Tibial artery (tissue), 4 donors: ENCODE results near the gene ALPG.
"Not testable (repeated sequence)": the region's sequence is repeated elsewhere in the genome, so short reads cannot be mapped to it uniquely, and the experiment has no call there.

Experiments
- DNase-seq, 2 donors: peaks; one replicate each; pipeline ENCODE4 v3.0.0-alpha.2; 2019
- H3K27ac ChIP-seq, 2 donors: fragments of 200-600 bp; sonication (generic) in 1 of 2; 1 replicate in 1 of 2; 2 replicates in 1 of 2; pipeline ENCODE4 v1.5.1; 2018 to 2019; ENCODE audit warnings: mild to moderate bottlenecking in 1 of 2
- H3K27me3 ChIP-seq, 2 donors: fragments of 200-600 bp; sonication (generic) in 1 of 2; one replicate each; pipeline versions ENCODE4 v1.5.1 to v1.6.0; 2016 to 2019
- H3K36me3 ChIP-seq, 3 donors: fragments of 200-600 bp; sonication (generic) in 2 of 3; one replicate each; pipeline ENCODE4 v1.5.1; 2016 to 2019; ENCODE audit warnings: mild to moderate bottlenecking in 2 of 3
- H3K4me1 ChIP-seq, 4 donors: fragments of 200-600 bp; sonication (generic) in 2 of 4; 1 replicate in 3 of 4; 2 replicates in 1 of 4; pipeline ENCODE4 v1.5.1; 2016 to 2019
- H3K4me3 ChIP-seq, 2 donors: fragments of 200-600 bp; sonication (generic) in 1 of 2; 1 replicate in 1 of 2; 2 replicates in 1 of 2; pipeline ENCODE4 v1.5.1; 2018 to 2019; ENCODE audit warnings: mild to moderate bottlenecking in 2 of 2
- H3K9me3 ChIP-seq, 3 donors: fragments of 200-600 bp; sonication (generic) in 1 of 3; one replicate each; pipeline ENCODE4 v1.5.1; 2016 to 2019
- CTCF ChIP-seq, 2 experiments: fragments of 200-600 bp in 1 of 2; fragments of 450-650 bp in 1 of 2; IDR thresholded peaks; one replicate each; pipeline ENCODE4 v1.5.1; 2017 to 2019; ENCODE audit warnings: antibody characterized with exemption in 2 of 2, mild to moderate bottlenecking in 1 of 2, moderate library complexity in 1 of 2
- intact Hi-C: fragments of 100-400 bp; cut with DNase I; formaldehyde crosslinking; loops from one replicate; pipeline ENCODE4 v1.15.0; 2023; ENCODE audit warnings: low total_unique reads

The ALPG gene

GRCh38 chr2:232444409-232445148 lies 37.9 kb downstream of the ALPG start:
- intact Hi-C loops = loop anchor here (2.0 to 5.0 kb wide), 2 partner anchors 78 to 517 kb away; partner anchors contain the start of gene NPPC

GRCh38 chr2:232445149-232445885 lies 38.7 kb downstream of the ALPG start:
- not testable (repeated sequence) for DNase-seq, H3K27ac ChIP-seq
- intact Hi-C loops = loop anchor here (2.0 kb wide), 1 partner anchor 77 kb away; no protein-coding TSS in a partner anchor

More at GRCh38 chr2:232444409-232445148, 37.9 kb downstream of the ALPG start:
- TF ChIP-seq CTCF (IDR thresholded peaks at IDR 0.05) = peak in 1 of 2 experiments; percentile 16
- DNase-seq = peak in 1 of 2 donors; percentile 60
- Histone ChIP-seq H3K27me3 (peaks cover 0 to 22% of the 10 kb centered on the region in 2 donors), H3K27ac (no peak overlapping the region), H3K36me3 (no peaks in the 10 kb centered on the region), H3K4me3 (no peak overlapping the region), H3K9me3 (no peaks in the 10 kb centered on the region), H3K4me1 (peaks cover 0 to 5% (median 0%) of the 10 kb centered on the region in 4 donors)

GRCh38 chr2:232446266-232446777 lies 39.7 kb downstream of the ALPG start:
- peak in 1 of 2 experiments; percentile 10 for TF ChIP-seq CTCF (IDR thresholded peaks at IDR 0.05)
- intact Hi-C loops, H3K4me3 ChIP-seq, H3K4me1 ChIP-seq, H3K9me3 ChIP-seq, H3K27ac ChIP-seq, H3K36me3 ChIP-seq: not testable (repeated sequence)
- DNase-seq = peak in 1 of 2 donors; percentile 61
- H3K27me3 ChIP-seq = peaks cover 0 to 13% of the 10 kb centered on the region in 2 donors

More at GRCh38 chr2:232445149-232445885, 38.7 kb downstream of the ALPG start:
- H3K36me3 ChIP-seq, H3K4me1 ChIP-seq, H3K4me3 ChIP-seq, H3K9me3 ChIP-seq: not testable (repeated sequence)
- peaks cover 0 to 22% of the 10 kb centered on the region in 2 donors for H3K27me3 ChIP-seq

- Histone ChIP-seq H3K36me3 (no peaks in the 10 kb centered on the region), H3K9me3 (no peaks in the 10 kb centered on the region), H3K4me3 (no peak overlapping the region), H3K4me1 (no peaks in the 10 kb centered on the region), H3K27ac (no peak overlapping the region), H3K27me3 (peaks cover 0 to 13% of the 10 kb centered on the region in 2 donors)
- intact Hi-C loops = no loop called here
- DNase-seq = no peak
- TF ChIP-seq CTCF (IDR thresholded peaks at IDR 0.05) = no peak
These were observed 40.5 kb downstream of the ALPG start for GRCh38 chr2:232447091-232447620.

GRCh38 chr2:232447638-232448303 lies 41.1 kb downstream of the ALPG start:
- DNase-seq = no peak
- Histone ChIP-seq H3K27ac (no peak overlapping the region), H3K4me3 (no peak overlapping the region), H3K4me1 (no peaks in the 10 kb centered on the region), H3K36me3 (no peaks in the 10 kb centered on the region), H3K27me3 (peaks cover 0 to 13% of the 10 kb centered on the region in 2 donors), H3K9me3 (no peaks in the 10 kb centered on the region)
- TF ChIP-seq CTCF (IDR thresholded peaks at IDR 0.05) = no peak
- intact Hi-C loops = no loop called here
